ENCODE data around the gene F11R. TPM values are rescaled to one million over a fixed set of nuclear protein-coding genes. Genes with fewer than 3 reads are reported as not detected.
"Not testable (repeated sequence)": the region's sequence is repeated elsewhere in the genome, so short reads cannot be mapped to it uniquely, and the experiment has no call there.

F11R gene
- total RNA-seq, 1 experiment from 2014 or later, result 196 TPM

DNA sequence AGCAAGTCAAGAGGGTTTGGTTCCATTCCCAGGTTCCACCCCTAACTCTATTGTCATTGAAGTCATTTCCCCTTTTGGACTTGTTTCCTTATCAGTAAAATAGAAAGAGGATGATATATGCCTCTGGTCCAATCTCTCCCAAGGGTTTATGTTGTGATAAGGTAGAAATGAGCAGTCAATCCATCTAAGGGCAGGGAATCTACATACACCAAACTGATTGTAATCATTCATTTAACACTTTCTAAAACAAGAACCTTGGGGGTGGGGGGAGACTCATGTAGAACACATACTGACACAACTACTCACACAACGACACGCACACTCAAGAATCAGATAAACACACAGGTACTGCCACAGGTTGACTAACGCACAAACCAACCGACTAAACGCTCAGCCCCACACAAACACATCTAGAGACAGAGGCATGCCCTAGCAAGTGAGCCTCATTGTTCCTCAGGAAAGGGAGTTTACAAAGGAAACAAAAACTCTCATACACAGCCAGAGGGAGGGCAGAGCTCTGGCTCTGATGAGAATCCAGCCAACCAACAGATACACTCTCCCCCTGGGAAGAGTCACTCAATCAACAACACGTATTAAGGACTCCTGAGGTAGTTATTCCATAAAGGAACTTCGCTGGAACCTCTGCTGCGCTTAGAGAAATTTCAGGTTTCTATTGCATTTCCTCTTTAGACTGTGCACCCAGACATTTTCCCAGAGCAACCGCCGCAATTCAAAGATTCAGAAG is 1.0 kb downstream of the F11R start:
- no peaks in the 10 kb centered on the region; the same call in none of the 2 replicates for H3K36me3 ChIP-seq (ENCODE audit: control insufficient read depth, insufficient read depth, low read length)
- Mint-ChIP-seq H3K4me1 (ENCODE audit: low read depth, unreplicated experiment) (peaks cover 43% of the 10 kb centered on the region), H3K36me3 (ENCODE audit: insufficient read depth, unreplicated experiment) (peaks cover 43% of the 10 kb centered on the region), H3K9me3 (ENCODE audit: unreplicated experiment) (no peaks in the 10 kb centered on the region), H3K27me3 (ENCODE audit: insufficient read depth, unreplicated experiment) (no peaks in the 10 kb centered on the region), H3K27ac (ENCODE audit: unreplicated experiment) (peak overlapping the region; percentile 97), H3K4me3 (ENCODE audit: unreplicated experiment) (peak overlapping the region; percentile 89)
- DNase-seq, result no peak
- TF ChIP-seq, protein P1, sequence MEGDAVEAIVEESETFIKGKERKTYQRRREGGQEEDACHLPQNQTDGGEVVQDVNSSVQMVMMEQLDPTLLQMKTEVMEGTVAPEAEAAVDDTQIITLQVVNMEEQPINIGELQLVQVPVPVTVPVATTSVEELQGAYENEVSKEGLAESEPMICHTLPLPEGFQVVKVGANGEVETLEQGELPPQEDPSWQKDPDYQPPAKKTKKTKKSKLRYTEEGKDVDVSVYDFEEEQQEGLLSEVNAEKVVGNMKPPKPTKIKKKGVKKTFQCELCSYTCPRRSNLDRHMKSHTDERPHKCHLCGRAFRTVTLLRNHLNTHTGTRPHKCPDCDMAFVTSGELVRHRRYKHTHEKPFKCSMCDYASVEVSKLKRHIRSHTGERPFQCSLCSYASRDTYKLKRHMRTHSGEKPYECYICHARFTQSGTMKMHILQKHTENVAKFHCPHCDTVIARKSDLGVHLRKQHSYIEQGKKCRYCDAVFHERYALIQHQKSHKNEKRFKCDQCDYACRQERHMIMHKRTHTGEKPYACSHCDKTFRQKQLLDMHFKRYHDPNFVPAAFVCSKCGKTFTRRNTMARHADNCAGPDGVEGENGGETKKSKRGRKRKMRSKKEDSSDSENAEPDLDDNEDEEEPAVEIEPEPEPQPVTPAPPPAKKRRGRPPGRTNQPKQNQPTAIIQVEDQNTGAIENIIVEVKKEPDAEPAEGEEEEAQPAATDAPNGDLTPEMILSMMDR (IDR thresholded peaks at IDR 0.05; ENCODE audit: insufficient read depth in 1 of 2, low read depth in 1 of 2, low read length in 1 of 2, severe bottlenecking in 1 of 2, unreplicated experiment in 1 of 2), result no peak
- no peaks in the 10 kb centered on the region for H3K9me3 ChIP-seq
- POLR2A ChIA-PET, result interaction anchor here (0.6 to 3.2 kb wide), 16 partner anchors 12 to 206 kb away, joined by 3 to 84 read pairs (median 10); partner anchors contain the start of genes APOA2, DEDD, NIT1 and PFDN2
- BruUV-seq (replicated peaks), result no TSS peak
- H3K4me1 ChIP-seq, result peaks cover 47% of the 10 kb centered on the region
- intact Hi-C loops (cut with micrococcal nuclease; ENCODE audit: unreplicated experiment), result no loop called here
- H3K4me3 ChIP-seq (ENCODE audit: low read depth, low read length), result peak overlapping the region; percentile 67
- H3K27me3 ChIP-seq (replicated peaks; ENCODE audit: control insufficient read depth, insufficient read depth, low read length), result no peaks in the 10 kb centered on the region
- CTCF ChIA-PET, result interaction anchor here (0.5 to 3.3 kb wide), 8 partner anchors 10 to 798 kb away, joined by 3 to 53 read pairs (median 5); partner anchors contain the start of gene USF1

DNA sequence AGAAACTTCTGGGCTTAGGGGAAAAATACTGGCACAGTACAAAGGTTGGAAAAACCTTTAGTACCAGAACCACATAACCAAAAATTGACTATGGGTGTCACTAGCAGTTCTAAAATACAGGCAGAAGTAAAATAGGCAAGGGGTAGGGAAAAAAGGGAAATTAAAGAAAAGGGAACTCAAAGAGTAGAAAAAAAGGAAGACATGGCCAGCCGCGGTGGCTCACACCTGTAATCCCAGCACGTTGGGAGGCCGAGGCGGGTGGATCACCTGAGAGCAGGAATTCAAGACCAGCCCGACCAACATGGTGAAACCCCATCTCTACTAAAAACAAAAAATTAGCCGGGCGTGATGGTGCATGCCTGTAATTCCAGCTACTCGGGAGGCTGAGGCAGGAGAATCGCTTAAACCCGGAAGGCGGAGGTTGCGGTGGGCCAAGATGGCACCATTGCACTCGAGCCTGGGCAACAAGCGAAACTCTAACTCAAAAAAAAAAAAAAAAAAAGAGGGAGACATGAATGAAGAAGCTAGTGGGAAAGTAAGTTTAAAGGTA is 1.8 kb downstream of the F11R start:
- H3K27me3 ChIP-seq (replicated peaks; ENCODE audit: control insufficient read depth, insufficient read depth, low read length); H3K9me3 ChIP-seq; BruUV-seq (replicated peaks); H3K36me3 ChIP-seq (ENCODE audit: control insufficient read depth, insufficient read depth, low read length); H3K27me3 Mint-ChIP-seq (ENCODE audit: insufficient read depth, unreplicated experiment); H3K9me3 Mint-ChIP-seq (ENCODE audit: unreplicated experiment); DNase-seq; intact Hi-C loops (cut with micrococcal nuclease; ENCODE audit: unreplicated experiment): not testable (repeated sequence)
- ChIA-PET CTCF (interaction anchor here (0.6 to 3.3 kb wide), 2 partner anchors 9 to 21 kb away, joined by 3 to 53 read pairs; no protein-coding TSS in a partner anchor), POLR2A (interaction anchor here (0.6 to 1.4 kb wide), 3 partner anchors 18 to 114 kb away, joined by 3 to 5 read pairs (median 3); partner anchors contain the start of genes DEDD and TSTD1)
- H3K4me3 Mint-ChIP-seq (ENCODE audit: unreplicated experiment), result peak overlapping the region; percentile 89
- H3K4me1 Mint-ChIP-seq (ENCODE audit: low read depth, unreplicated experiment), result peaks cover 43% of the 10 kb centered on the region
- H3K36me3 Mint-ChIP-seq (ENCODE audit: insufficient read depth, unreplicated experiment), result peaks cover 46% of the 10 kb centered on the region
- H3K4me3 ChIP-seq (ENCODE audit: low read depth, low read length), result peak overlapping the region; percentile 67
- H3K27ac Mint-ChIP-seq (ENCODE audit: unreplicated experiment), result peak overlapping the region; percentile 97
- H3K4me1 ChIP-seq, result peaks cover 52% of the 10 kb centered on the region

DNA sequence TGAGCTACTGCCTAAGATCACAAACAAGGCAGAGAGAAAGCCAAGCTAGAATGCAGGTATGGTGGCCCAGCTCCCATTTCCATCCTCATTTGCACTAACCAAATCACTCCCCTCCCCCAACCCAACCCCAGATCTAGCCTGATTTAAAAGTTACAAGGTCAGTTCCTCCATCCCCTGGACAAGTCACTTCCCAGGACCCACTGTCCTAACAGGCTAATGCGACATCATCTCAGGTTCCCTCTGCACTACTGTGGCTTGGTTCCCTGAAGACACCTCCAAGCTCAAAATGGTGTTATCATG is 2.4 kb downstream of the F11R start:
- Histone ChIP-seq H3K27me3 (replicated peaks; ENCODE audit: control insufficient read depth, insufficient read depth, low read length) (no peaks in the 10 kb centered on the region), H3K4me3 (ENCODE audit: low read depth, low read length) (peak overlapping the region; percentile 5; the same call in 1 of the 2 replicates), H3K4me1 (peaks cover 56% of the 10 kb centered on the region), H3K9me3 (no peaks in the 10 kb centered on the region), H3K36me3 (ENCODE audit: control insufficient read depth, insufficient read depth, low read length) (no peaks in the 10 kb centered on the region; the same call in none of the 2 replicates)
- H3K4me1 Mint-ChIP-seq (ENCODE audit: low read depth, unreplicated experiment), result peaks cover 49% of the 10 kb centered on the region
- H3K27ac Mint-ChIP-seq (ENCODE audit: unreplicated experiment), result peak overlapping the region; percentile 80
- ChIA-PET POLR2A (interaction anchor here (0.7 kb wide), 1 partner anchor 20 kb away, joined by 3 read pairs; the partner anchor contains the start of gene TSTD1), CTCF (interaction anchor here (0.6 kb wide), 1 partner anchor 21 kb away, joined by 3 read pairs; no protein-coding TSS in a partner anchor)
- BruUV-seq (replicated peaks), result no TSS peak
- TF ChIP-seq, protein P1 (IDR thresholded peaks at IDR 0.05; ENCODE audit: insufficient read depth in 1 of 2, low read depth in 1 of 2, low read length in 1 of 2, severe bottlenecking in 1 of 2, unreplicated experiment in 1 of 2), result no peak
- no peaks in the 10 kb centered on the region for H3K9me3 Mint-ChIP-seq (ENCODE audit: unreplicated experiment)
- peak overlapping the region; percentile 89 for H3K4me3 Mint-ChIP-seq (ENCODE audit: unreplicated experiment)
- no peak for DNase-seq
- H3K36me3 Mint-ChIP-seq (ENCODE audit: insufficient read depth, unreplicated experiment), result peaks cover 52% of the 10 kb centered on the region
- intact Hi-C loops (cut with micrococcal nuclease; ENCODE audit: unreplicated experiment), result no loop called here
- H3K27me3 Mint-ChIP-seq (ENCODE audit: insufficient read depth, unreplicated experiment), result no peaks in the 10 kb centered on the region
